GM23338 (cell line): ENCODE measurements around the gene UCMA.

Source experiments
- CTCF ChIP-seq, 2 experiments: fragments of 200-600 bp in 1 of 2; sonication (generic) in 1 of 2; conservative IDR thresholded peaks; 2 replicates each; pipeline versions ENCODE4 v1.5.1 to v1.6.1; 2016 to 2017; ENCODE audit warnings: antibody characterized with exemption in 2 of 2, low read depth in 2 of 2, mild to moderate bottlenecking in 2 of 2, moderate library complexity in 1 of 2
- EZH2 ChIP-seq: fragments of 200-600 bp; sonication (generic); IDR thresholded peaks from one replicate; pipeline ENCODE4 v1.8.0; 2017; ENCODE audit warnings: antibody characterized with exemption, mild to moderate bottlenecking, low read depth; ENCODE audit not compliant: unreplicated experiment
- POLR2AphosphoS5 ChIP-seq: IDR thresholded peaks from 2 replicates; pipeline ENCODE4 v1.6.1; 2016; ENCODE audit warnings: antibody characterized with exemption, low read depth
- REST ChIP-seq: IDR thresholded peaks from one replicate; pipeline ENCODE4 v1.6.1; 2018; ENCODE audit warnings: antibody characterized with exemption; ENCODE audit not compliant: unreplicated experiment

DNA sequence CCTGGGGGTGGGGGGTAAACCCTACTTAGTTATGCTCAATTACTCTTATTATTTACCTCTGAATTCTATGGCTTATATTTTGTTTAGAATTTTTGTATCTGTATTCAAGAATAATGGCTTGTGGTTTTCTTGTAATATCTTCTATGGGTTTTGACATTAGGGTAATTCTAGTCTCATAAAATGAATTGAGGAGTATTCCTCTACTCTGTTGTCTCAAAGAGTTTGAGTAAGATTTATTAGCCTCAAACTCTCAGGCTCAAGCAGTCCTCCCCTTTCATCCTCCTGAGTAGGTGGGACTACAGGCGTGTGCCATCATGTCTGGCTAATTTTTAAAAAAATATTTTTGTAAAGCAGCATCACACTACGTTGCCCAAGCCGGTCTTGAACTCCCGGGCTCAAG is 19.6 kb upstream of the UCMA start:
- TF ChIP-seq CTCF (conservative IDR thresholded peaks at IDR 0.05; ENCODE audit: low read depth in 2 of 2) (no peak), EZH2 (no peak), POLR2AphosphoS5 (no peak), REST (no peak)
